ENCODE results near the gene PCSK6. TPM values are rescaled to one million over a fixed set of nuclear protein-coding genes. Genes with fewer than 3 reads are reported as not detected.
A peak's percentile ranks its signal among the peaks of the same experiment; 100 is the strongest.

The PCSK6 gene
- total and polyA plus RNA-seq, 2 experiments from 2014 or later: 4.8 to 6.4 TPM

- Histone ChIP-seq H3K27ac (peak overlapping the region; percentile 41), H3K4me1 (ENCODE audit: low read depth) (peaks cover 20% of the 10 kb centered on the region), H3K27me3 (no peaks in the 10 kb centered on the region), H3K9me3 (ENCODE audit: low read depth) (no peaks in the 10 kb centered on the region), H3K4me3 (no peak overlapping the region), H3K36me3 (no peaks in the 10 kb centered on the region)
- TF ChIP-seq, protein P1, sequence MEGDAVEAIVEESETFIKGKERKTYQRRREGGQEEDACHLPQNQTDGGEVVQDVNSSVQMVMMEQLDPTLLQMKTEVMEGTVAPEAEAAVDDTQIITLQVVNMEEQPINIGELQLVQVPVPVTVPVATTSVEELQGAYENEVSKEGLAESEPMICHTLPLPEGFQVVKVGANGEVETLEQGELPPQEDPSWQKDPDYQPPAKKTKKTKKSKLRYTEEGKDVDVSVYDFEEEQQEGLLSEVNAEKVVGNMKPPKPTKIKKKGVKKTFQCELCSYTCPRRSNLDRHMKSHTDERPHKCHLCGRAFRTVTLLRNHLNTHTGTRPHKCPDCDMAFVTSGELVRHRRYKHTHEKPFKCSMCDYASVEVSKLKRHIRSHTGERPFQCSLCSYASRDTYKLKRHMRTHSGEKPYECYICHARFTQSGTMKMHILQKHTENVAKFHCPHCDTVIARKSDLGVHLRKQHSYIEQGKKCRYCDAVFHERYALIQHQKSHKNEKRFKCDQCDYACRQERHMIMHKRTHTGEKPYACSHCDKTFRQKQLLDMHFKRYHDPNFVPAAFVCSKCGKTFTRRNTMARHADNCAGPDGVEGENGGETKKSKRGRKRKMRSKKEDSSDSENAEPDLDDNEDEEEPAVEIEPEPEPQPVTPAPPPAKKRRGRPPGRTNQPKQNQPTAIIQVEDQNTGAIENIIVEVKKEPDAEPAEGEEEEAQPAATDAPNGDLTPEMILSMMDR (IDR thresholded peaks at IDR 0.05; ENCODE audit: low read depth, low read length): no peak
- peak in 1 of 2 donors; percentile 38 for DNase-seq (ENCODE audit: low read depth in 1 of 2, low spot score in 1 of 2)
These were observed 11.6 kb downstream of the PCSK6 start for GRCh38 chr15:101477851-101478362.

DNA sequence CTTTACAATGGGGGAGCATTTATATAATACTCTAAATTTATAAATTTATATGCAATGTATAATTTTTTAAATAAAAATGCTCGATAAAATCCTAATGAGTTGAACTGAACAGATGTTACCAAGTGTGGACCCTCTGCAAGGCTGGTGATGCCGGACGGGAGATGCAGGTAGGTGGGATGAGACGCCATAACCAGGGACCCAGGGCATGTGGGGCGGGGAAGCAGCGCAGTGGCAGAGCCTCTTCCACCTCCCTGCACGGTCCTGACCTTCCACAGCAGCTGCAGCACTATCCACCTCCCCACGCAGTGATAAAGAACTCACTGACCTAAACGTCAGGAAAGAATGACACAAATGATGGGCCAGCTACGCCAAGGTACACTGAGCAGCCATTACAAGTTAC is 12.8 kb downstream of the PCSK6 start:
- no peaks in the 10 kb centered on the region for H3K9me3 ChIP-seq (ENCODE audit: low read depth)
- H3K27ac ChIP-seq: no peak overlapping the region
- H3K36me3 ChIP-seq: no peaks in the 10 kb centered on the region
- H3K4me1 ChIP-seq (ENCODE audit: low read depth): peaks cover 20% of the 10 kb centered on the region
- H3K4me3 ChIP-seq: no peak overlapping the region
- H3K27me3 ChIP-seq: no peaks in the 10 kb centered on the region
- TF ChIP-seq, protein P1 (IDR thresholded peaks at IDR 0.05; ENCODE audit: low read depth, low read length): no peak
- DNase-seq (ENCODE audit: low read depth in 1 of 2, low spot score in 1 of 2): no peak

DNA sequence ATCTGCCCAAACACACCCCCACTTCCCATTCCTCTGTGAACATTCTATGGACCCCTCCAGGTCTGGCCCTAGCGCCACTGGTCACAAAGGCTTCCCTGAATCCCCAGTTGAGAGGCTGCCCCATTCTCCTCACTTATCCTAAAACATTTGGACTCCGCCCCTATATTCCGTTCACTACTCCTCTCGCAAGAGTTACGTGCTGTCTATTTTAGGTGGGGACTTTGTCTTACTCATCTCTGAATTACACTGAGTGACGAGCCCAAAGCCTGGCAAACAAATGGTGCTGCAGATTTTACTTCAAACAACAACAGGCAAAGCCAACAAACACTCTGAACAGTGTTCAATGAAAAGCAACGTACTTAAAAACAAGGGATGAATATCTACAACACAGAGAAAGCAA is 14.5 kb downstream of the PCSK6 start:
- H3K4me3 ChIP-seq: no peak overlapping the region
- no peak overlapping the region for H3K27ac ChIP-seq
- no peak for DNase-seq (ENCODE audit: low read depth in 1 of 2, low spot score in 1 of 2)
- no peaks in the 10 kb centered on the region for H3K36me3 ChIP-seq
- H3K9me3 ChIP-seq (ENCODE audit: low read depth): no peaks in the 10 kb centered on the region
- H3K27me3 ChIP-seq: no peaks in the 10 kb centered on the region
- TF ChIP-seq, protein P1 (IDR thresholded peaks at IDR 0.05; ENCODE audit: low read depth, low read length): no peak
- peaks cover 13% of the 10 kb centered on the region for H3K4me1 ChIP-seq (ENCODE audit: low read depth)

- no peak overlapping the region for H3K27ac ChIP-seq
- TF ChIP-seq, protein P1 (IDR thresholded peaks at IDR 0.05; ENCODE audit: low read depth, low read length): no peak
- H3K36me3 ChIP-seq: no peaks in the 10 kb centered on the region
- no peaks in the 10 kb centered on the region for H3K27me3 ChIP-seq
- H3K4me3 ChIP-seq: no peak overlapping the region
- H3K4me1 ChIP-seq (ENCODE audit: low read depth): peaks cover 20% of the 10 kb centered on the region
- DNase-seq (ENCODE audit: low read depth in 1 of 2, low spot score in 1 of 2): no peak
- no peaks in the 10 kb centered on the region for H3K9me3 ChIP-seq (ENCODE audit: low read depth)
These were observed 15.3 kb downstream of the PCSK6 start for GRCh38 chr15:101474233-101474632.

DNA sequence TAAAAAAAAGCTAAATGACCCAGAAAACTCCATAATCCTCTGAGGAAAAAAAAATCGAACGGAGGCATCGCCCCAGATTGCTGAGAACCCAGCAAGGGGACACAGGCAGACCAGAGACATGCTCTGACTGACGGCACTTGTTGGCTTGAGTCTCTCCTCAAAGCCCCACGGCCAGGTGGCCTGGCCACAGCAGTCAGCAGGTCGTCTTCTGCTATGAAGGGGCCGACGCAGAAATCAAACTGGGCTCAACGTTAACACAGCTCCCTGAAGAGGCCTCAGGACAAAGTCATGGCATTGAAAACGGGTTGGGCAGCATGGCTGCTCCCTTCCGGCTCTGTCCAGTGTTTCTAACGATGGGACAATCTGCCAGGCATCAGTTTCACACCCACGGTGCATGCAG is 17.5 kb downstream of the PCSK6 start:
- no peak for DNase-seq (ENCODE audit: low read depth in 1 of 2, low spot score in 1 of 2)
- Histone ChIP-seq H3K27ac (no peak overlapping the region), H3K4me1 (ENCODE audit: low read depth) (peaks cover 8% of the 10 kb centered on the region), H3K27me3 (no peaks in the 10 kb centered on the region), H3K4me3 (no peak overlapping the region), H3K9me3 (ENCODE audit: low read depth) (no peaks in the 10 kb centered on the region), H3K36me3 (no peaks in the 10 kb centered on the region)
- TF ChIP-seq, protein P1 (IDR thresholded peaks at IDR 0.05; ENCODE audit: low read depth, low read length): no peak

Data from cardiac muscle cell (in vitro differentiated cells and primary cell).